SH-SY5Y (cell line): ENCODE measurements around the gene ANAPC15.

Experiments used
- GATA2 ChIP-seq: IDR thresholded peaks from 2 replicates; pipeline ENCODE4 v1.6.1; 2011; ENCODE audit warnings: mild to moderate bottlenecking, low read depth, low read length
- GATA3 ChIP-seq: IDR thresholded peaks from 2 replicates; pipeline ENCODE4 v1.6.1; 2011; ENCODE audit warnings: low read depth, mild to moderate bottlenecking, low read length, moderate library complexity

The ANAPC15 gene

DNA sequence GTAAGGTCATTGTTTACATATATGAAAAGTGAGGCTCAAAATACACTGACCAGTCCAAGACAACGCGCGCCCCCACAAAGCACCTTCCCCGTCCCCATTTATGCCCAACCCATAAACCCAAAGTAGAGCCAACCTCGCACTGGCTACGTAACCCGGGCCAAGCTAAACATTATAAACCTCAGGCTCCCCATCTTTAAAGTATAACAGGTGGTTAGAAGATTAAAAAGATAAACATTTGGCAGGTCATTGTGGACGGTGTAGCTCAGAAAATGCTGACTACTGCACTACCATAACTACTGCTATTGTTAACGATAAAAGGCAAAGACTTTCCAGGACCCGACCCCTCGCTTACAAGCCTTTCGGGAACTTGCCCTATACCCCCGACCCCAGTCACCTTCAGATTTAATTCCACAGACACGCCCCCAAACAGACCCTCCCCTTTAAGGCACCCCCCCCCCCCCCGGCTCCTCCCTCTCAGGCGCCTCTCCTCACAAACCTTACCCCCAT, 32.6 kb downstream of the ANAPC15 start:
- TF ChIP-seq GATA2 (no peak; the same call in 1 of the 2 replicates), GATA3 (no peak)

GRCh38 chr11:72078477-72078876, 34.0 kb downstream of the ANAPC15 start:
- TF ChIP-seq GATA3 (no peak), GATA2 (no peak)

- TF ChIP-seq GATA3 (no peak), GATA2 (no peak)
Measured at GRCh38 chr11:72075756-72076155, 36.7 kb downstream of the ANAPC15 start.

- TF ChIP-seq GATA2 (no peak), GATA3 (no peak)
Measured at GRCh38 chr11:72075109-72075508, 37.4 kb downstream of the ANAPC15 start.

- TF ChIP-seq GATA2 (no peak), GATA3 (no peak)
Measured at GRCh38 chr11:72072348-72072747, 40.1 kb downstream of the ANAPC15 start.

DNA sequence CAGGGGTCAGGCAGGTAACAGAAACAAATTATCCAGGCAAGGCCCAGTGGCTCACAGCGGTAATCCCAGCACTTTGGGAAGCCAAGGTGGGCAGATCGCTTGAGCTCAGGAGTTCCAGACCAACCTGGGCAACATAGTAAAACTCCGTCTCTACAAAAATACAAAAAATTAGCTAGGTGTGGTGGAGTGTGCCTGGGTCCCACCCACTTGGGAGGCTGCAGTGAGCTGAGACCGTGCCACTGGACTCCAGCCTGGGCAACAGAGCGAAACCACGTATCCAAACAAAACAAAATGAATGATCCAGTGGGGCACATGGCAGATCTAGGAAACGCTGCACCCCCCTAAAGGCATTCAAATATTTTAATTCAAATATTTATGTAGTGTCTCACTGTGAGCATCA, 42.0 kb downstream of the ANAPC15 start:
- no peak for TF ChIP-seq GATA3
- no peak for TF ChIP-seq GATA2

DNA sequence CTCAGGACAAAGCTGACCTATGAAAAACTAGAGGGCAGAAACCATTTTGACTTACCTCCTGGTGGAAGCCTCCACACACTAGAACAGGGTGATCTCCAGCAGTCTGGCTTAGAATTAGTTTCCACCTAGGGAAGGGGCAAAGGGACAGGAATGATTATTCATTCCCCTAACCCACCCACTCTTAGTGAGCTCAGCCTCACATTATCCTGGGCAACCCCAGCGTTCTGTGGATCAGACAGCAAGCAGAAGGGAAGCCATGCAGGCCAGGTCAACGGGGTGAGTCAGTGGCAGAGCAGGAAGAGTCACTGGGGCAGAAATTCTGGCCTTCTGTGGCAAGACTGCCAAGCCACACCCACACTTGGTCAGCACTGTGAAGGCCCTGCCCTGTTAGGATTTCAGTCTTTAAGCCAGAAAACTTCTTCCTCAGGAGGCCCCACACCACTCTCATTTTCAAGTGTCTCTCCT, 42.7 kb downstream of the ANAPC15 start:
- TF ChIP-seq GATA2 (no peak), GATA3 (no peak)

DNA sequence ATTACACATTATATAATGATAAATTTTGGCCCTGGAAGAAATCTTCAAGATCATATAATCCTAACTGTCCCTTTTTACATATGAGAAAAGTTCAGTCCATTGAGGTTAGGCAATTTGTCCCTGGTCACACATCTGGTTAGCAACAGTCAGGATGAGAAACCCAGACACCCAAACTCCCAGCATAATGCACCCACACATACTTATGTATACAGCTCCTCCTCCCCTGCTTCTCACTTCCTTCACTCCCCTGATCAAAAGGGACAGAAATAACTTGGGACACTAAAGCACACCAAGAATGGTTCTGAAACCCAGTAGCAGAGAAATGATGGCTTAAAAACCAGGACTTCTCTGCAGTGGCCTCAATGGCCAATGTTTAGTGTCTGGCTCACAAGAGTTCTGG, 43.3 kb downstream of the ANAPC15 start:
- TF ChIP-seq GATA3: no peak
- no peak for TF ChIP-seq GATA2

- TF ChIP-seq GATA3 (no peak), GATA2 (no peak)
Measured at GRCh38 chr11:72067676-72068075, 44.8 kb downstream of the ANAPC15 start.

GRCh38 chr11:72067266-72067665, 45.2 kb downstream of the ANAPC15 start:
- TF ChIP-seq GATA2 (no peak), GATA3 (no peak)

GRCh38 chr11:72066855-72067254, 45.6 kb downstream of the ANAPC15 start:
- TF ChIP-seq GATA3 (no peak), GATA2 (no peak)

DNA sequence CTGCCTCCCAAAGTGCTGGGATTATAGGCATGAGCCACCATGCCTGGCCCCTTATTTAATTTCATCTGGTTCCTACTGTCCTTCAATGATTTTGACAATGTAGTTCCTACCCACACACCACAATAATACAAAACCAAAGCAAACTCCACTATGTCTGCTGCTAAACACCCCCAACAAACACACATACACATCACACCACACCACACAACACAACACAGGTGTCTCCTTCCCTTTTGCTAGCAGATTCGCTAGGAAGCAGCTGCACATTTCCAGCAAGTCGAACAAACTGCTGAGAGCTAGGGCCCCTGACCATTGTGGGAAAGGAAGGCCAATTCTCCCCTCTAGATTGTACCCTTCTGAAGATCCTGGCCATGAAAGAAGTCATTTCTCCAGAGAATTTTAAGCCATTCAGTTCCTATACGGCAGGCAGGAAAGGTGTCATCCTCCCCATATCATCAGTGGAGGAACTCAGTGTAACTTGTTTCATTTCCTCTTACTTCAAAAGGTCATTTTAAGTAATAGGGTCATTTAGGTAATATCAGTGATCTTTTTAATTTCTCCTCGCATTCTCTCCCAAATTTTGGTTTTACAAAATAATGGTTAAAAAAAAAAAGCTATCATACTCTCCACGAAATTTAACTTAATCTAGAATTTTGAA, 50.6 kb downstream of the ANAPC15 start:
- no peak for TF ChIP-seq GATA2
- TF ChIP-seq GATA3: no peak
